ENCODE measurements around the gene TMEM151B.
A peak's percentile ranks its signal among the peaks of the same experiment; 100 is the strongest.

TMEM151B gene

DNA sequence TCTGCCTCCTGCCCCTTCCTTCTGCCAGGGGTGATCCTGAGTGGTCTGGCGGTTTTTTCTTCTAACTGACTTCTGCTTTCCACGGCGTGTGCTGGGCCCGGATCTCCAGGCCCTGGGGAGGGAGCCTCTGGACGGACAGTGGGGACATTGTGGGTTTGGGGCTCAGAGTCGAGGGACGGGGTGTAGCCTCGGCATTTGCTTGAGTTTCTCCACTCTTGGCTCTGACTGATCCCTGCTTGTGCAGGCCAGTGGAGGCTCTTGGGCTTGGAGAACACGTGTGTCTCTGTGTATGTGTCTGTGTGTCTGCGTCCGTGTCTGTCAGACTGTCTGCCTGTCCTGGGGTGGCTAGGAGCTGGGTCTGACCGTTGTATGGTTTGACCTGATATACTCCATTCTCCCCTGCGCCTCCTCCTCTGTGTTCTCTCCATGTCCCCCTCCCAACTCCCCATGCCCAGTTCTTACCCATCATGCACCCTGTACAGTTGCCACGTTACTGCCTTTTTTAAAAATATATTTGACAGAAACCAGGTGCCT lies 36.6 kb upstream of the TMEM151B start:
- no peak for DNase-seq

DNA sequence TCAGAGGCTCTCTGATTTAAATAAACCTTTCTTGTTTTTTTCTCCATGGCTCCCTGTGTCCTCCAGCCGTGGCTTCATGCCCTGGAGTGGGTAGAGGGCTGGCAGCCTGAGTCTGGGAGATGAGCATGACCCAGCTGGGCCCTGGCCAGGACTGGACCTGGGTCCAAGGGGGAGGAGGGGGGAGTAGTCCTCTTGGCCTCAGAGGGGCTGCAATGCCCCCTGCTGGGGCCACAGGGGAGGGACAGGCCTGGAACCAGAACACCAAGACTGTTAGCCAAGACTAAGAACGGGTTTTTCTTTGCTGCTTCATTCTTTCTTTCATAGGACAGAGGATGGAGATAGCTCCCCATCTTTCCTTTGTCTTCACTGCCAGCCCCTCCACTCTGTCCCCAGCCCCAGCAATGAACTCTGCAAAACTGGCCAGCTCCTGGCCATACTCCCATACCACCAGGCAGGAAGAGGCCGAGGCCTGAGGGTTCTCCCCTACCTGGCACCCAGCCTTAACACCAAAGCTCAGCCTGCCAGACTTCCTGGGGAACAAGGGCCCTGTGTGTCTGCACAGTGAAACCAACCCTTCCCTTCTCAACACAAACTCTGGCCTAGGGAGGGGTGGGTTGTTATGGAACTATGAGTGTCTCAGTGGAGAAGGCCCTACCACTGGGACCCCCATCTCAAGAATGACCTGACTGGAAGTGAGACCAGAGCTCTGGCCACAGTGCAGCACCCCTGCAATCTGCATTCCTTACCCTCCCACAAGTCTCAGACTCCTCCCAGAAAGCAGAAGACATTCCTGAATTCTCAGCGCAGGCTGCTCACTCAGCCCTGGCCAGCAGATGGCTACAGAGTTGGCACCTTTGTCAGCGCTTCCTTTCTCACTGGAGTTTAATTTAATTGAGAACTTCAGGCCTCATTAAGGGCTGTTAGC lies 35.9 kb upstream of the TMEM151B start:
- DNase-seq = no peak

DNA sequence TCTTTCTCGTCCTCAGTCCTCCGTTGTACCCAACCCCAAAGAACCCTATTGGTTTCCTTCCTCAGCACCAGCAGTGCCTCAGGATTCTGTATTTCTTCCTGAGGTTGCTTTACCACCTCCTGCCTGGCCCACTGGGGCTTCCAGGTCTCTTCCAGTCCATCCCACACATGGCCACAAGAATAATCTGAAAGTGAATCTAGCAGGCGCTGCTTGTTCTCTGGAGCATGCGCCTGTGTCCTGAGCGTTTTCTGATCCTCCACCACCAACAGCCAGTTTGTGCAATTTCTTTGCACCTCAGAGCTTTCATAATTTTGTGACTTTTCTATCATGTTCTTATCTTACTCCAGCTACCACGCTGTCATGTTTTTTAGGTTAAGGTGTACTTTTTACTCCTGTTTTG lies 35.0 kb upstream of the TMEM151B start:
- no peak for DNase-seq

DNA sequence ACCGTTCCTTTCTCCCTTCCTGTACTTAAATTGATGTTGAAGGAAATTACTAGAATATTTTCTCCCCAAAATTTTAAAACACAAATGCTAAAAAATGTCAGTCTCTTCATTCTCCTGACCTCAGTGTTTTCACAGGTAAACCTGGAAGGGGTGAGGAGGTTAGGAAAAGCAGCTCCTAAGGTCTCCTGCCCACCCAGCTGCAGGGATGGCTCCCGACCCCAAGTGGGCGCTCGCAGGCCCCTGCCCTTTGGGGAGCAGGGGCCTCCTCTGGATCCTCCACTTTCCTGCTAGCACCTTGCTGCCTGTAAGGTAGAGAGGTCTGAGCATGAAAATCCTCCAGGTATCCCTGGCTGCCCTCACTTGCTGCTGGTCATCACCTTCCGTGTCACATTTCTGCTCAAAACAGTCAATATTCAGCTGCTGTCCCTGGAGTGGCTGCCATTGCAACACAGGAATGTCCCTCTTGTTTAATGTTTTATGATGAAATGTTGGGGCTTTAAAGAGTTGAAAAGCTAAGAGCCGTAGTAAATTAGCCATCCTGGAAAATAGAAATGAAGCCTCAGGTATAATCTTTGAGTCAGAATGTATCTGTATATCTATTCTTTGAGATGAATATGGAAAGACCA lies 34.2 kb upstream of the TMEM151B start:
- no peak for DNase-seq

DNA sequence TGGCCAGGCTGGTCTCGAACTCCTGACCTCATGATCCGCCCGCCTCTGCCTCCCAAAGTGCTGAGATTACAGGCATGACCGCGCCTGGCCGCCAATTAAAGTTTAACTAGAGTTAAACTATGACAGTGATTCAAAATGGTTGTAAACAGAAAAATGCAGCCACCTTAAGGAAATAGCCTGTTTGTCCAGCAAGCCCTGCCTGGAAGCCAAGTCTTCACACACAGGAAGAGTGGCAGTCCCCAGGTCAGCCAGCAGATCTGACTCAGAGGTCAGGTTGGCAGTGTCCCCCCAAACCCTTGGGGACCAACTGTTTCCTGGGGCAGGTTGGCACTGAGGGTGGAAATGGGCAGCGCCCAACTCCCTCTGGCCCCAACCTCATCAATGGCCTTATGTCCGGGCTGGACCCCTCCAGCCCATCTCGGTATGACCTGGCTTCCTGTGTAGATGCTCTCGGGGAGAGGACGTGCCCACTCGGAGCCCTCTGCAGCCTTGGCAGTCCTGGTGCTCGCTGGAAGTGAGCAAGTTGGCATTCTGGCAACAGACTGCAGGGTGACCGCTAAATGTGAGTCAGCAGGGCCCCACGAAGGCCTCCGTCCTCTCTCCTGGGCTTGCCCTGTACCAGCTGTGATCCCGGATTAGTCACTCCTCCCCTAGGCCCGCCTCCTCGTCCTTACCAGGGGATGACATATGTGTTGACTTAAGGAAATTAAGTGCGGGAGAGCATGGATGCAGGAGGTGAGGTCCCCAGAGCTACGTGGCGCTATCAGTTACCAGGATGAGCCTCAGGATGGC lies 33.0 kb upstream of the TMEM151B start:
- DNase-seq = peak; percentile 83 to 86

DNA sequence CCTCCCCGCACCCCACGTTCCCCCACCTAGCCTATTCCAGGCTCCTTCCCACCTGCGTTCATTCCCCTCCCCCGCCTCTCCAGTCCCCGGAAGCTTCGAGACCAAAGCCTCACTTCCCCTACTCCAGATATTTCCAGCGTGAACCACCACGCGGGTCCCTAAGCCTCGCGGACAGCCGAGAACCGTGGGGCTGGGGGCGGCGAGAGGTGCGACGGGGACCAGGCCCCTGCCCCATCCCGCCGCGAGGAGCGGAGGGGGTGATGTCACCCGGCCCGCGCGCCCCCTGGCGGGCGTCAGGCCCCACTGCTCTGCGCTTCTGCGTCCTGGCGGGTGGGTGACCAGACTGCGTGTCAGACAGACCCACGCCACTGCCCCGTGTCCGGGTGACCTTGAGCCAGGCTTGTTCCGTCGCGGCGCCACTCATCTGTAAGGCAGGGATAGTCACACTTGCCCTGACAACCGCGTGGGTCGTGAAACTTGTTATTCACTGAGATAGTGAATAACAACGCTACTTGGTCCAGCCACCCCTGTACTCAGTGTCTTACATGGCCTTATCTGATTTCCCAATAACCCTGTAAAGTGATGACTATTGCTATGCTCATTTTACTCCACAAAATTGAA lies 32.3 kb upstream of the TMEM151B start:
- peak; percentile 80 to 82 for DNase-seq

DNA sequence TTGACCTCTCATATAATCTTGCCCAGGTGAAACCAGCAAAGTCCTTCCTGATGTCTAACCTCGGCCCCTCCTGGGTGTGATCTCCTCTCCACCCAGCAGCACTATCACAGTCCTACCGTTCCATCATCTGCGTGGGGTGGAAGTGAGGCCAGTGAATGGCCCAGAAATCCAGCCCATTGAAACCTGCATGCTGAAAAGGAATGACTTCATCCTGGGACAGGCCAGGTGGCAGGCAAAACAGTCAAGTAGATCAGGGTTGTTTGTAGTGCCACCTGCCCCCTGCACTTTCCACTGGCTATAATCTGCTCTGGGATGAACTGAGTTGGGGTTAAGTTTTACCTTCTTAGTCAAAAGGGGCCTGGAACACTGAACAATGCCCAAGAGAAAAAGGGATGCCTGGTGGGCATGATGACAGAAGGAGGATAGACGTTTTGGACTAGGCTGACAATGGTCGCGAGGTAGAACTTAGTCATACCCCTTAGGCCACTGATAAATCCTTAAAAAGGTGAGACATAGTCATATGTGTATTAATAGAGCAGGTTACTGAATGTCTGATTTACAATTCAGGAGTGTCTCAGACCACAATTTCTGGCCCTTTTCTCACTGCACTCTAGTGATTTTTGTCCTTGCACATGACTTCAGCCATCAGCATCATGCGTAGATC lies 31.4 kb upstream of the TMEM151B start:
- DNase-seq = no peak

DNA sequence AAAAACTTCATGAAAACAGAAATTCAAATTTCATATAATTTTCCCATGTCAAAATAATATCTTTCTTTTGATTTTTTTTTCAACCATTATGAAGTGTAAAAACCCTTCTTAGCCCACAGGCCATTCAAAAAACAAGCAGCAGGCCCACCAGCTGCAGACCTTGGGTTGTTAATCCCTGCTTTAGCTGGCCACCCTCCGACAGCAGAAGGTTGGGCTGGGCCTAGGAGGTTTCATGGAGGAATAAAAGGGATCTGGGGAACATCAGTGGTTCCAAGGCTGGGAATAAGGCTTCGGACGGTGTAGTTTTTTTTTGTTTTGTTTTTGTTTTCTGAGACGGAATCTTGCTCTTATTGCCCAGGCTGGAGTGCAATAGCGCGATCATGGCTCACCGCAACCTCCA lies 26.9 kb upstream of the TMEM151B start:
- DNase-seq = no peak

DNA sequence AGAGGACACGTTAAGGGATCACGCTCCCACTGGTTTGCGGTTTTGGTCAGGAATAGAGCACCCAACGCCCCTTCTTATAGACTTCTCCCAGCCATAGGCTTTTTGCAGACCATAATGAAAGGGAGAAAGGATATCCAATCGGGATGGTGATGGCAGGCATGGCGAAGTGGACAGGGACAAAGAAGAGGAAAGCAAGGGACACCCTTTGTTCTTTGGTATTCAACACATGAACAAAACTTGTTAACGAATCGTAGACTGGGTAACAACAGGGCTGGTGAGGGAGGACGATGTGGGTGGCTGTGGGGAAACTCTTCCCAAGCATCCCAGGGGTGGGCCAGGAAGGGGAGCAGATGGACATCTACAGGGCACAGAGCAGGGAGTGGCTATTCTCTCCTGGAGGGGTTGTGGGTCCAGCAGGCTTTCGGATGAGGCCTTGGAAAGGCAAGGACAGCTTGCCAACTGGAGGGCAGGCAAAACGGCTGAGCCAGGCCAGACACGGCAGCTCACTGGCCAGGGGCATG lies 24.8 kb upstream of the TMEM151B start:
- DNase-seq = no peak

DNA sequence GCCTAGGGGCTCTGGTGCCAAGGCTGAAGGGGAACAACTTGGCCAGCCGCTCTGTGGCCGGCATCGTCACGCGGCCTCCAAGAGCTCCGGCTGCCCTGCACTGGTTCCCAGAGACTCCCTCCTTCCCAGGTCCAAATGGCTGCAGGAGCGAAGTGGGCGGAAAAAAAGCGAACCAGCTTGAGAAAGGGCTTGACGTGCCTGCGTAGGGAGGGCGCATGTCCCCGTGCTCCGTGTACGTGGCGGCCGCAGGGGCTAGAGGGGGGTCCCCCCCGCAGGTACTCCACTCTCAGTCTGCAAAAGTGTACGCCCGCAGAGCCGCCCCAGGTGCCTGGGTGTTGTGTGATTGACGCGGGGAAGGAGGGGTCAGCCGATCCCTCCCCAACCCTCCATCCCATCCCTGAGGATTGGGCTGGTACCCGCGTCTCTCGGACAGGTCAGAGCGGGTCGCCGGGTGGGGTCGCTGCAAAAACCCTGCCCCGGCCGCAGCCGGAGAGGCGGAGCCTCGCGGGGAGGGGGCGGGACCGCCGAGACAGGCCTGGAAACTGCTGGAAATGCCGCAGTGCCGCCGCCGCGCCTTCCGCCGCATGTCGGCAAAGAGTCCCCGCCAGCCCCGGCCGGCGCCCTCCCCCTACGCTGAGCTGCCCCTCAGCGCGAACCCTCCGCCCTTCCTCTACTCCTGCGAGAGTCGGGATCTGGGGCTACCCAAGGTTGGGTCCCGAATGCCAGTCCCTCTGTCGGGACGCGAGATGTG lies 24.2 kb upstream of the TMEM151B start:
- peak; percentile 86 to 88 for DNase-seq

DNA sequence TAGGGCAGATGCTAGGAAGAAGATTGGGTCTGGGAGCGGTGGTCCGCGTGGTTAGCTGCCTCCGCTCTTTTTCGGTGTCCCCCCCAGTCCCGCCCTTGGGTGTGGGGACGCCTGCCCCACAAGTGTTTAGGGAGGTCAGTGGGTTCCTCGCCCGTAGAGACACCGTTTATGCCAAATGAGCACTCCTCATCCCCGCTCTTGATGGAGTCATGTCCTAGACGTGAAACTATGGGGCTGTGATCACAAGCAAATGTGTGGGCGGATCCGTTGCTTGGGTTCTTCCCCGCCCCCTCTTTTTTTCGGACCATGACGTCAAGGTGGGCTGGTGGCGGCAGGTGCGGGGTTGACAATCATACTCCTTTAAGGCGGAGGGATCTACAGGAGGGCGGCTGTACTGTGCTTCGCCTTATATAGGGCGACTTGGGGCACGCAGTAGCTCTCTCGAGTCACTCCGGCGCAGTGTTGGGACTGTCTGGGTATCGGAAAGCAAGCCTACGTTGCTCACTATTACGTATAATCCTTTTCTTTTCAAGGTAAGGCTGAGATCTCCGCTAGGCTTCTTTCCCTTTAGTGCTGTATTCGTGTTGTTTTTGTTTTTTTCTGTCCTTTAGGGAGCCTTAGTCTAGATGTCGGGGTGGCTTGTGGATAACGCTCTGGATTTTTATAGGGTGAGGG lies 23.4 kb upstream of the TMEM151B start, which contains the start of gene HSP90AB1:
TSS of gene HSP90AB1 (plus strand) at position 439 of the 675 bp plus-strand sequence. CDS start 1,529 bp downstream, outside the sequence.
- DNase-seq = peak; percentile 99

DNA sequence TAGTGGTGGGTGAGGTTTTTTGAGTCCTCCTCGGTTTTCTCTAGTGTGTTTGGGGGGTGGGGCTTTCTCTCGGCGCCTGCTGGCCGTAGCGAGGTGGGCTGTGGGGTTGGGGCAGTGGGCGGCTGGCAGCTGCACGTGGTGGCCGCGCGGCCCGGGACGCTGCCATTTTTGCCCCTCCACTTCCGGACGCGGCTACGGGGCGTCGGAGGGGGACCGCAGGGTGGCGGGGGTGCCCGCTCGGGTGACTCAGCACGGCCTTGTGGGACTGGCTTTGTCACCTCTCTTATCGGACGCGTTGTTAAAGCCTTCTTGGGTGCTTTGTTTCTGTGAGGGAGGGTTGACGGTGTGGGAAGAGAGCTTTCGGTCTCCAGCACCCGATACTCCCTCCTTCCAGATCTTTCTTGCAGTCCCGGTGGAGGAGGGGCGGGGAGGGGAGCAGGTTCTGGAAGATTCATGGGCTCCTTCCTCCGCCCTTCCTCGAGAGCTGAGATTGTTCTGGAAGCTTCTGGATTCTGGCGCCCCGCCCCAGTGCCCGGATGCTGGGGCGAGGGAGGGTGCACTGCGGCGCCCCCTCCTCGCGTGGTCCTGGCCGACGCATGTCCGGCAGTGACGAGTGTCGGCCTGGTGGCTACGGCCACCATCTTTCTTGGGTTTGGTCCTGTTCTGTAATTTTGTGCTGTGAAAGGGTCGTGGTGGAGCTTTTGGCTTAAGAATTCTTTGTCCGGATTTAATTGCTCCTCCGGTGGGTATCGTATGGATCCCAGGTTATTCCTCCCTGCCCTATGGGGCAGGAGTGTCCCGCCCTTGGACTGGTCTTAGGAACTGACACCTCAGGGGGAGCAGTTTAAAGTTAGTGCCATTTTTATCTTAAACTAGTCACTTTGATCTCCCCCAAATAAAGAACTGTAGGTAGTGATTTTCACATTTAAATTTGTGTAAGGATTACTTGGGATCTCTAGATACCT lies 22.6 kb upstream of the TMEM151B start:
- DNase-seq = peak; percentile 87 to 89

DNA sequence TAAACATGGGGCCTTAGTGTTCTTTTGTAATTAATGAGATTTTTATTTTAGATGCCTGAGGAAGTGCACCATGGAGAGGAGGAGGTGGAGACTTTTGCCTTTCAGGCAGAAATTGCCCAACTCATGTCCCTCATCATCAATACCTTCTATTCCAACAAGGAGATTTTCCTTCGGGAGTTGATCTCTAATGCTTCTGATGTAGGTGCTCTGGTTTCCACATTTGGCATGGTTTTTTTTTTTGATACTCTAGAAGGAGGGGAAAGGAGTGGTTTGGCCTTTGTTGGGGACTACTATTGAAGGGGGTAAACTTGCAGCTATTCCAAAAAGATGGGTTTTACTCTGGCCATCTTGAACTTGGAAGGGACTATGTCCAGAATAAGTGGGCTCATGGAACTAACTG lies 21.7 kb upstream of the TMEM151B start:
- no peak for DNase-seq

DNA sequence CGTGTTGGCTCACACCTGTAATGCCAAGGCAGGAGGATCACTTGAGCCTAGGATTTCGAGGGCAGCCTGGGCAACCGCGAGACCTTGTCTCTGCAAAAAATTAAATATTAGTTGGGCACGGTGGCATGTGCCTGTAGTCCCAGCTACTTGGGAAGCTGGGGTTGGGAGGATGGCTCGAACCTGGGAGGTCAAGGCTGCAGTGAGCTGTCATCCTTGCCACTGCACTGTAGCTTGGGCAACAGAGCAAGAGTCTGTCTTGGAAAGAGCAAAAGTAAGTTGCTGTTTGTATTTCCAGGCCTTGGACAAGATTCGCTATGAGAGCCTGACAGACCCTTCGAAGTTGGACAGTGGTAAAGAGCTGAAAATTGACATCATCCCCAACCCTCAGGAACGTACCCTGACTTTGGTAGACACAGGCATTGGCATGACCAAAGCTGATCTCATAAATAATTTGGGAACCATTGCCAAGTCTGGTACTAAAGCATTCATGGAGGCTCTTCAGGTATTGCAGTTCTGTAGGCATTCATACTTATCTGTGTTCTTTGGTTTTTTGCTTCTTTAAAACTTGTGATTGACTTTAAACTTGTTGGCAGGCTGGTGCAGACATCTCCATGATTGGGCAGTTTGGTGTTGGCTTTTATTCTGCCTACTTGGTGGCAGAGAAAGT lies 21.0 kb upstream of the TMEM151B start:
- no peak for DNase-seq

DNA sequence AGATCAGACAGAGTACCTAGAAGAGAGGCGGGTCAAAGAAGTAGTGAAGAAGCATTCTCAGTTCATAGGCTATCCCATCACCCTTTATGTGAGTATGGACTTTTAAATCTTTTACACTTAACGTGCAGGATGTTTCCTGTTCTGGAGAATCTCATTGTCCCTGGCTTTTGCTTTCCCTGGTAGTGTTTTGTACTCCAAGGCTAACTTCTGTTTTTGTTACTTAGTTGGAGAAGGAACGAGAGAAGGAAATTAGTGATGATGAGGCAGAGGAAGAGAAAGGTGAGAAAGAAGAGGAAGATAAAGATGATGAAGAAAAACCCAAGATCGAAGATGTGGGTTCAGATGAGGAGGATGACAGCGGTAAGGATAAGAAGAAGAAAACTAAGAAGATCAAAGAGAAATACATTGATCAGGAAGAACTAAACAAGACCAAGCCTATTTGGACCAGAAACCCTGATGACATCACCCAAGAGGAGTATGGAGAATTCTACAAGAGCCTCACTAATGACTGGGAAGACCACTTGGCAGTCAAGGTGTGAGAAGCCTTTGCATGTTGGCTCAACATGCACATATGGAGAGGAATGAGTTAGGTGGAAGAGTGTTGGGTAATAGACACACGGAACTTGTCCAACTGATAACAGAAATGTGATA lies 20.1 kb upstream of the TMEM151B start:
- DNase-seq = no peak

DNA sequence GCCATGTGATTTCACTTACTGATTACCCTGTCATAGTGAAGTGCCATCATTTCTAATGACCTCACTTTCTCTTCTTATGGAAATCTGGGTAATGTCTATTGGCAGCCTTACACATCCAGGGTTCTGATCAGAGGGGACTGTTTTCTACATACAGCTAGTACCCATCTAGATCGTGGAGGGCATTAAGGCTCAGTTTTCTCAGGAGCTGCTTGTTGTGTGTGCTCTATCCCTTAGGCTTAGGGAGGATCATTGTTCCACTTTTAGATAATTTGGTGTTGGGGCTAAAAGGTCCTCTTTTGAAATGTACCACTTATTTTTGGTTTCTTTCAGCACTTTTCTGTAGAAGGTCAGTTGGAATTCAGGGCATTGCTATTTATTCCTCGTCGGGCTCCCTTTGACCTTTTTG lies 19.5 kb upstream of the TMEM151B start:
- no peak for DNase-seq

DNA sequence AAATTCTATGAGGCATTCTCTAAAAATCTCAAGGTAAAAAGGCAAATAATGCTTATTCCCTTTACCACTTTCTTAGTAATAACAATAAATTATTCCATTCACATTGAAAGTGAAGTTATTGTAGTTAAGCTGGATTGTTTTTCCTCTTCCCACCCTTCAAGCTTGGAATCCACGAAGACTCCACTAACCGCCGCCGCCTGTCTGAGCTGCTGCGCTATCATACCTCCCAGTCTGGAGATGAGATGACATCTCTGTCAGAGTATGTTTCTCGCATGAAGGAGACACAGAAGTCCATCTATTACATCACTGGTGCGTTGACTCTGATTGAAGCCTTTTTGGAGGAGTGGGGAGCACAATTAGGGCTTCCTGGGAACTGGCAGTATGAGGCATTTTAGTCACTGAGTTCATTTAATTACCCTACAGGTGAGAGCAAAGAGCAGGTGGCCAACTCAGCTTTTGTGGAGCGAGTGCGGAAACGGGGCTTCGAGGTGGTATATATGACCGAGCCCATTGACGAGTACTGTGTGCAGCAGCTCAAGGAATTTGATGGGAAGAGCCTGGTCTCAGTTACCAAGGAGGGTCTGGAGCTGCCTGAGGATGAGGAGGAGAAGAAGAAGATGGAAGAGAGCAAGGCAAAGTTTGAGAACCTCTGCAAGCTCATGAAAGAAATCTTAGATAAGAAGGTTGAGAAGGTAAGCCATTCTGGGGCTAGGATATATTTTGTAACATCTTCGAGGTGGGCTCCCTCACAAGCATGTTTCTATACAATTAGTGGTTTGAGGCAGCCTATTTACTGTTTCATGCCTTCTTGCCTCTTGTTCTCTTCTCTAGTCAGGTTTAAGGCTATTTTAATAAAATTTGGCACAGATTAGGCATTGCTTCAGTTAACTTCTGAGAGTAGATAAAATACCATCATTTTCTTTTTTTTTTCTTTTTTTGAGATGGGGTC lies 18.4 kb upstream of the TMEM151B start:
- no peak for DNase-seq
